Natural killer cell (primary cell): Measurements from ENCODE around the gene DGCR8. TPM values are rescaled to one million over a fixed set of nuclear protein-coding genes. Genes with fewer than 3 reads are reported as not detected.

ENCODE experiments used
- ATAC-seq, 3 donors: fragments of 150-1000 bp in 2 of 3; fragments of 200-7000 bp in 1 of 3; cut with Tn5 transposase; 1 replicate in 1 of 3; 2 replicates in 2 of 3; pipeline ENCODE4 v1.10.0; 2021; ENCODE audit warnings: mild to moderate bottlenecking in 2 of 3, moderate library complexity in 2 of 3
- DNase-seq, 2 donors: peaks; one replicate each; pipeline versions ENCODE4 v3.0.0 to v3.0.0-alpha.2; 2013 to 2021; ENCODE audit warnings: mixed read lengths in 1 of 2
- H3K27ac ChIP-seq: one replicate; pipeline ENCODE4 v1.5.1; 2013; ENCODE audit warnings: mild to moderate bottlenecking, low read length
- H3K27me3 ChIP-seq: one replicate; pipeline ENCODE4 v1.6.1; 2013; ENCODE audit warnings: low read length; ENCODE audit not compliant: control insufficient read depth, insufficient read depth
- H3K36me3 ChIP-seq: one replicate; pipeline ENCODE4 v1.6.1; 2013; ENCODE audit warnings: low read length; ENCODE audit not compliant: control insufficient read depth, insufficient read depth
- H3K4me1 ChIP-seq: one replicate; pipeline ENCODE4 v1.6.1; 2013; ENCODE audit warnings: low read length; ENCODE audit not compliant: control insufficient read depth, insufficient read depth
- H3K4me3 ChIP-seq: one replicate; pipeline ENCODE4 v1.5.1; 2013; ENCODE audit warnings: low read length
- H3K9me3 ChIP-seq: one replicate; pipeline ENCODE4 v1.6.1; 2013; ENCODE audit warnings: low read length; ENCODE audit not compliant: control insufficient read depth, insufficient read depth
- H3K27ac Mint-ChIP-seq, 2 donors: one replicate each; pipeline ENCODE4 v1.8.0; 2022; ENCODE audit warnings: mild to moderate bottlenecking in 2 of 2, mixed read lengths in 2 of 2, moderate library complexity in 1 of 2
- H3K27me3 Mint-ChIP-seq, 2 donors: one replicate each; pipeline ENCODE4 v1.8.0; 2022; ENCODE audit warnings: low read depth in 2 of 2, mixed read lengths in 2 of 2
- H3K36me3 Mint-ChIP-seq: one replicate; pipeline ENCODE4 v1.8.0; 2022; ENCODE audit warnings: mixed read lengths
- H3K4me1 Mint-ChIP-seq, 2 donors: one replicate each; pipeline ENCODE4 v1.8.0; 2022; ENCODE audit warnings: mixed read lengths in 2 of 2
- H3K4me3 Mint-ChIP-seq: one replicate; pipeline ENCODE4 v1.8.0; 2022; ENCODE audit warnings: mild to moderate bottlenecking, moderate library complexity, mixed read lengths
- H3K9me3 Mint-ChIP-seq, 2 donors: one replicate each; pipeline ENCODE4 v1.8.0; 2022; ENCODE audit warnings: mixed read lengths in 2 of 2
- WGBS: methylation state at CpG from one replicate; pipeline ENCODE4 v1.1.7; 2013; ENCODE audit warnings: missing lambda C conversion rate; ENCODE audit not compliant: insufficient coverage; 5-methylcytosine and 5-hydroxymethylcytosine counted together
- intact Hi-C: fragments of 100-400 bp; cut with micrococcal nuclease; formaldehyde crosslinking; loops from one replicate; pipeline ENCODE4 v1.14.2; 2022
- total RNA-seq, 4 donors: library from RNA; stranded (reverse); fragments of 120-200 nt in 1 of 4; gene quantifications; one replicate each; pipeline versions ENCODE4 v1.2.3 to v1.2.4, GENCODE V29; 2013 to 2022
- TF ChIP-seq, protein P1 (sequence below): fragments of 200-600 bp; IDR thresholded peaks from one replicate; pipeline ENCODE4 v1.8.0; 2022; ENCODE audit warnings: antibody characterized with exemption

The DGCR8 gene
- total RNA-seq, 3 donors from 2014 or later (not counting 1 experiment from before 2014, with no cell fraction given): 45.3 to 64.7 (median 64.0) TPM

DNA sequence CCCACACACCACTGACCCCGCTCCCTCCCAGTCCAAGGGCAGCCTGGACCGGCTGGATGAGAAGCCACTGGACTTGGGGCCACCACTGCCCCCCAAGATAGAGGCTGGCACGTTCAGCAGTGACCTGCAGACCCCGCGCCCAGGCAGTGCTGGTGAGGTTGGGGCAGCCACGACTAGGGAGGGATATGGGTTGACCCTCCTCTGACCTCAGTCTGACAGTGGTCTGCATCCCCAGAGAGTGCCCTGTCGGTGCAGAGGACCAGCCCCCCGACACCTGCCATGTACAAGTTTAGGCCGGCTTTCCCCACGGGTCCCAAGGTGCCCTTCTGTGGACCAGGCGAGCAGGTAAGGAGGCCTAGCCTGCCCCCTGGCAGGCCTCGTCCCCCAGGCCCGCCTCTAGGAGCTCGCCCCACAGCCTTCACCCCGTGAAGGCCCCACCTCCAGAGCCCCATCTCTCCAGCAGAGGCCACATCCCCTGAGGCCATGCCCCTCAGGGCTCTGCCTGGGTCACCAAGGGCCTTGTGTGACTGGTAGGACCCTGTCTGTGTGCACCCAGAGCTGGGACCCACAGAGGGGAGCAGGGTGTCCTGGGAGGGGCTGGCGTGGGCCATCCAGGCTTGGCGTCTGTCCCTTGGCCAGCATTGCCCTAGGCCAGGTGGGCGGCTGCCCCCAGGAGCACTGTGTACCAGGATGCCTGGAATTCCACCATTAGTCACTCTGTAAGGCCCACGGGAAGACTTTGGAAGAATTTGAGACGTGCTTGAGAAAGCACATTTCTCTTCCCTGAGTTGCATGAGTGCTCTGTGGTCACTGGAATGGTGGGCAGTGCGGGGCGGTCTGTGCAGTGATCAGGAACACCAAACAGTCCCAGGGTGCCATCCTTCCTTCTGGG lies 61.4 kb downstream of the DGCR8 start:
- ATAC-seq: no peak
- H3K27me3 Mint-ChIP-seq: no peaks in the 10 kb centered on the region
- Histone ChIP-seq H3K4me3 (no peak overlapping the region), H3K36me3 (peaks cover 7% of the 10 kb centered on the region), H3K27me3 (no peaks in the 10 kb centered on the region), H3K4me1 (peaks cover 11% of the 10 kb centered on the region), H3K27ac (no peak overlapping the region), H3K9me3 (no peaks in the 10 kb centered on the region)
- intact Hi-C loops: no loop called here
- DNase-seq: no peak
- no peaks in the 10 kb centered on the region for H3K36me3 Mint-ChIP-seq
- H3K27ac Mint-ChIP-seq: no peak overlapping the region
- no peaks in the 10 kb centered on the region for H3K9me3 Mint-ChIP-seq
- TF ChIP-seq, protein P1, sequence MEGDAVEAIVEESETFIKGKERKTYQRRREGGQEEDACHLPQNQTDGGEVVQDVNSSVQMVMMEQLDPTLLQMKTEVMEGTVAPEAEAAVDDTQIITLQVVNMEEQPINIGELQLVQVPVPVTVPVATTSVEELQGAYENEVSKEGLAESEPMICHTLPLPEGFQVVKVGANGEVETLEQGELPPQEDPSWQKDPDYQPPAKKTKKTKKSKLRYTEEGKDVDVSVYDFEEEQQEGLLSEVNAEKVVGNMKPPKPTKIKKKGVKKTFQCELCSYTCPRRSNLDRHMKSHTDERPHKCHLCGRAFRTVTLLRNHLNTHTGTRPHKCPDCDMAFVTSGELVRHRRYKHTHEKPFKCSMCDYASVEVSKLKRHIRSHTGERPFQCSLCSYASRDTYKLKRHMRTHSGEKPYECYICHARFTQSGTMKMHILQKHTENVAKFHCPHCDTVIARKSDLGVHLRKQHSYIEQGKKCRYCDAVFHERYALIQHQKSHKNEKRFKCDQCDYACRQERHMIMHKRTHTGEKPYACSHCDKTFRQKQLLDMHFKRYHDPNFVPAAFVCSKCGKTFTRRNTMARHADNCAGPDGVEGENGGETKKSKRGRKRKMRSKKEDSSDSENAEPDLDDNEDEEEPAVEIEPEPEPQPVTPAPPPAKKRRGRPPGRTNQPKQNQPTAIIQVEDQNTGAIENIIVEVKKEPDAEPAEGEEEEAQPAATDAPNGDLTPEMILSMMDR: no peak
- H3K4me1 Mint-ChIP-seq: peaks cover 6 to 25% of the 10 kb centered on the region in 2 donors
- H3K4me3 Mint-ChIP-seq: no peak overlapping the region
- 92% methylated on average over 22 of the region's 22 CpGs for WGBS

DNA sequence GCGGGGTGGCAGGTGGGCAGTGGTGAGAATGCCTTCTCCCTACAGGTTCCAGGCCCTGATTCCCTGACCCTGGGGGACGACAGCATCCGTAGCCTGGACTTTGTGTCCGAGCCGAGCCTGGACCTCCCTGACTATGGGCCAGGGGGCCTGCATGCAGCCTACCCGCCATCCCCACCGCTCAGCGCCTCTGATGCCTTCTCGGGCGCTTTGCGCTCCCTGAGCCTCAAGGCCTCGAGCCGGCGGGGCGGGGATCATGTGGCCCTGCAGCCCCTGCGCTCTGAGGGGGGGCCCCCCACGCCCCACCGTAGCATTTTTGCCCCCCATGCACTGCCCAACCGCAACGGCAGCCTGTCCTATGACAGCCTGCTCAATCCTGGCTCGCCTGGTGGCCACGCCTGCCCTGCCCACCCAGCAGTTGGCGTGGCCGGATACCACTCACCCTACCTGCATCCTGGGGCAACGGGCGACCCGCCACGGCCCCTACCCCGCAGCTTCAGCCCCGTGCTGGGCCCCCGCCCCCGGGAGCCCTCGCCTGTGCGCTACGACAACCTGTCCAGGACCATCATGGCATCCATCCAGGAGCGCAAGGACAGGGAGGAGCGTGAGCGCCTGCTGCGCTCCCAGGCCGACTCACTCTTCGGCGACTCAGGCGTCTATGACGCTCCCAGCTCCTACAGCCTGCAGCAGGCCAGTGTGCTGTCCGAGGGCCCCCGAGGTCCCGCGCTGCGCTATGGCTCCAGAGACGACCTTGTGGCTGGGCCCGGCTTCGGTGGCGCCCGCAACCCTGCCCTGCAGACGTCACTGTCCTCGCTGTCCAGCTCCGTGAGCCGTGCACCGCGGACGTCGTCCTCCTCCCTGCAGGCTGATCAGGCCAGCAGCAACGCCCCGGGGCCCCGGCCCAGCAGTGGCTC lies 62.9 kb downstream of the DGCR8 start:
- no peaks in the 10 kb centered on the region for H3K27me3 ChIP-seq
- ATAC-seq (no peak), DNase-seq (no peak)
- Mint-ChIP-seq H3K4me3 (no peak overlapping the region), H3K27ac (no peak overlapping the region), H3K27me3 (no peaks in the 10 kb centered on the region), H3K9me3 (no peaks in the 10 kb centered on the region), H3K4me1 (peaks cover under 1 to 15% of the 10 kb centered on the region in 2 donors), H3K36me3 (no peaks in the 10 kb centered on the region)
- peaks cover 5% of the 10 kb centered on the region for H3K4me1 ChIP-seq
- no peak overlapping the region for H3K4me3 ChIP-seq
- WGBS: 96% methylated on average over 65 of the region's 65 CpGs
- intact Hi-C loops: no loop called here
- no peak overlapping the region for H3K27ac ChIP-seq
- H3K9me3 ChIP-seq: no peaks in the 10 kb centered on the region
- H3K36me3 ChIP-seq: peaks cover 7% of the 10 kb centered on the region
- TF ChIP-seq, protein P1: no peak

GRCh38 chr22:20143883-20144665 lies 64.0 kb downstream of the DGCR8 start:
- WGBS: 95% methylated on average over 19 of the region's 19 CpGs
- H3K27me3 ChIP-seq: no peaks in the 10 kb centered on the region
- no peaks in the 10 kb centered on the region for H3K4me1 ChIP-seq
- Mint-ChIP-seq H3K9me3 (no peaks in the 10 kb centered on the region), H3K4me3 (no peak overlapping the region), H3K4me1 (peaks cover 0 to 7% of the 10 kb centered on the region in 2 donors), H3K36me3 (no peaks in the 10 kb centered on the region), H3K27me3 (no peaks in the 10 kb centered on the region), H3K27ac (no peak overlapping the region)
- no peak for DNase-seq
- H3K9me3 ChIP-seq: no peaks in the 10 kb centered on the region
- peaks cover 7% of the 10 kb centered on the region for H3K36me3 ChIP-seq
- TF ChIP-seq, protein P1: no peak
- no peak overlapping the region for H3K27ac ChIP-seq
- H3K4me3 ChIP-seq: no peak overlapping the region
- intact Hi-C loops: no loop called here
- ATAC-seq: no peak
